D721Med (cell line): ENCODE measurements around the gene MSH6.

Experiments
- DNase-seq: peaks from one replicate; pipeline ENCODE4 v3.0.0; 2011; ENCODE audit warnings: low spot score; ENCODE audit not compliant: insufficient read length
- FAIRE-seq: peaks from 2 replicates; lab custom pipeline; 2011; peaks lifted over from hg19 to GRCh38; lab: Jason Lieb, UNC
- CTCF ChIP-seq: IDR thresholded peaks from 2 replicates; pipeline ENCODE4 v1.5.1; 2012; ENCODE audit warnings: mild to moderate bottlenecking, control low read depth; ENCODE audit not compliant: insufficient read depth; ENCODE audit errors: missing control alignments

The MSH6 gene

GRCh38 chr2:47782671-47783485 lies at the start of gene MSH6:
TSS of gene MSH6 (plus strand) at chr2:47783145. CDS start at chr2:47783234, 89 bp downstream.
- DNase-seq (peak; percentile 86), FAIRE-seq (no peak)
- no peak for TF ChIP-seq CTCF

GRCh38 chr2:47735136-47735869 lies 47.6 kb upstream of the MSH6 start:
- DNase-seq (no peak), FAIRE-seq (no peak)
- TF ChIP-seq CTCF, result no peak

GRCh38 chr2:47735912-47736311 lies 47.0 kb upstream of the MSH6 start:
- DNase-seq (no peak), FAIRE-seq (no peak)
- TF ChIP-seq CTCF, result no peak

GRCh38 chr2:47737191-47737975 lies 45.6 kb upstream of the MSH6 start:
- DNase-seq (no peak), FAIRE-seq (no peak)
- TF ChIP-seq CTCF, result no peak

- FAIRE-seq (no peak), DNase-seq (no peak)
- TF ChIP-seq CTCF, result no peak
Measured at GRCh38 chr2:47738331-47738730, 44.6 kb upstream of the MSH6 start.

GRCh38 chr2:47741101-47741500 lies 41.8 kb upstream of the MSH6 start:
- TF ChIP-seq CTCF, result no peak
- DNase-seq, result no peak
- FAIRE-seq, result no peak
